Inferior parietal cortex (tissue), 1 donor: ENCODE measurements around the gene TAB3.

Source experiments
- DNase-seq: peaks from one replicate; pipeline ENCODE4 v3.0.0-alpha.2; 2016; ENCODE audit errors: extremely low spot score

The TAB3 gene

GRCh38 chrX:30889147-30890140, at the start of gene TAB3:
Gene TAB3 (minus strand): TSS chrX:30889254. CDS start chrX:30859588, 29,666 bp downstream.
- peak; percentile 85 for DNase-seq

- DNase-seq = no peak
These were observed 49.2 kb upstream of the TAB3 start for GRCh38 chrX:30938295-30938694.

- no peak for DNase-seq
These were observed 46.9 kb upstream of the TAB3 start for GRCh38 chrX:30935985-30936384.

- no peak for DNase-seq
These were observed 42.9 kb upstream of the TAB3 start for GRCh38 chrX:30931920-30932319.

- no peak for DNase-seq
These were observed 41.6 kb upstream of the TAB3 start for GRCh38 chrX:30930679-30931078.

GRCh38 chrX:30930143-30930542, 41.1 kb upstream of the TAB3 start:
- no peak for DNase-seq

- DNase-seq = no peak
These were observed 31.2 kb upstream of the TAB3 start for GRCh38 chrX:30920271-30920670.

- DNase-seq = no peak
These were observed 29.4 kb upstream of the TAB3 start for GRCh38 chrX:30918480-30918879.

- DNase-seq = no peak
These were observed 24.4 kb upstream of the TAB3 start for GRCh38 chrX:30913492-30913891.

GRCh38 chrX:30910124-30910860, 21.2 kb upstream of the TAB3 start:
- no peak for DNase-seq

GRCh38 chrX:30906726-30907125, 17.7 kb upstream of the TAB3 start:
- no peak for DNase-seq

GRCh38 chrX:30905321-30905720, 16.3 kb upstream of the TAB3 start:
- DNase-seq = no peak

GRCh38 chrX:30904632-30905031, 15.6 kb upstream of the TAB3 start:
- DNase-seq = no peak

- no peak for DNase-seq
These were observed 15.1 kb upstream of the TAB3 start for GRCh38 chrX:30904186-30904585.

GRCh38 chrX:30900227-30900626, 11.2 kb upstream of the TAB3 start:
- DNase-seq = no peak

- no peak for DNase-seq
These were observed 9.8 kb upstream of the TAB3 start for GRCh38 chrX:30898886-30899285.

- DNase-seq = no peak
These were observed 6.3 kb upstream of the TAB3 start for GRCh38 chrX:30895370-30895769.

- no peak for DNase-seq
These were observed 4.2 kb upstream of the TAB3 start for GRCh38 chrX:30893206-30893605.

GRCh38 chrX:30892591-30892990, 3.5 kb upstream of the TAB3 start:
- DNase-seq = no peak

- no peak for DNase-seq
These were observed 418 bp downstream of the TAB3 start for GRCh38 chrX:30888526-30889146.

GRCh38 chrX:30887721-30888120, 1.3 kb downstream of the TAB3 start:
- DNase-seq = no peak

- no peak for DNase-seq
These were observed 1.8 kb downstream of the TAB3 start for GRCh38 chrX:30887288-30887687.
